Hepatic stellate cell (primary cell): ENCODE measurements around the gene DYNC1I2.

ENCODE experiments used
- DNase-seq: peaks from one replicate; pipeline ENCODE4 v3.0.0; 2011; ENCODE audit warnings: low spot score

The DYNC1I2 gene

GRCh38 chr2:171687287-171688128 is at the start of gene DYNC1I2:
TSS of gene DYNC1I2 (plus strand) at chr2:171687469. CDS start at chr2:171690156, 2,687 bp downstream.
- peak; percentile 81 for DNase-seq

GRCh38 chr2:171651667-171652415 is 35.4 kb upstream of the DYNC1I2 start:
- no peak for DNase-seq

GRCh38 chr2:171652416-171652785 is 34.9 kb upstream of the DYNC1I2 start:
- peak; percentile 34 for DNase-seq

GRCh38 chr2:171655586-171655985 is 31.7 kb upstream of the DYNC1I2 start:
- no peak for DNase-seq

- DNase-seq = no peak
Observed at GRCh38 chr2:171667041-171667440, 20.2 kb upstream of the DYNC1I2 start.

GRCh38 chr2:171668183-171668582 is 19.1 kb upstream of the DYNC1I2 start:
- DNase-seq = no peak

GRCh38 chr2:171669121-171669520 is 18.1 kb upstream of the DYNC1I2 start:
- no peak for DNase-seq

GRCh38 chr2:171670655-171671054 is 16.6 kb upstream of the DYNC1I2 start:
- peak; percentile 22 for DNase-seq

- no peak for DNase-seq
Observed at GRCh38 chr2:171671867-171672266, 15.4 kb upstream of the DYNC1I2 start.

- DNase-seq = peak; percentile 12
Observed at GRCh38 chr2:171673905-171674304, 13.4 kb upstream of the DYNC1I2 start.

GRCh38 chr2:171675810-171676345 is 11.4 kb upstream of the DYNC1I2 start:
- DNase-seq = no peak

GRCh38 chr2:171678619-171679018 is 8.7 kb upstream of the DYNC1I2 start:
- no peak for DNase-seq

GRCh38 chr2:171688129-171688465 is 828 bp downstream of the DYNC1I2 start:
- peak; percentile 27 for DNase-seq

- DNase-seq = no peak
Observed at GRCh38 chr2:171692331-171692730, 5.1 kb downstream of the DYNC1I2 start.

- DNase-seq = no peak
Observed at GRCh38 chr2:171702781-171703556, 15.7 kb downstream of the DYNC1I2 start.

- no peak for DNase-seq
Observed at GRCh38 chr2:171703574-171704347, 16.5 kb downstream of the DYNC1I2 start.

GRCh38 chr2:171706152-171706803 is 19.0 kb downstream of the DYNC1I2 start:
- peak; percentile 22 for DNase-seq

GRCh38 chr2:171707752-171708151 is 20.5 kb downstream of the DYNC1I2 start:
- no peak for DNase-seq

GRCh38 chr2:171709011-171709685 is 21.9 kb downstream of the DYNC1I2 start:
- DNase-seq = no peak

GRCh38 chr2:171711351-171711750 is 24.1 kb downstream of the DYNC1I2 start:
- no peak for DNase-seq
